ENCODE results near the gene ZDHHC21.
"Not testable (repeated sequence)": the region's sequence is repeated elsewhere in the genome, so short reads cannot be mapped to it uniquely, and the experiment has no call there.

Gene ZDHHC21

DNA sequence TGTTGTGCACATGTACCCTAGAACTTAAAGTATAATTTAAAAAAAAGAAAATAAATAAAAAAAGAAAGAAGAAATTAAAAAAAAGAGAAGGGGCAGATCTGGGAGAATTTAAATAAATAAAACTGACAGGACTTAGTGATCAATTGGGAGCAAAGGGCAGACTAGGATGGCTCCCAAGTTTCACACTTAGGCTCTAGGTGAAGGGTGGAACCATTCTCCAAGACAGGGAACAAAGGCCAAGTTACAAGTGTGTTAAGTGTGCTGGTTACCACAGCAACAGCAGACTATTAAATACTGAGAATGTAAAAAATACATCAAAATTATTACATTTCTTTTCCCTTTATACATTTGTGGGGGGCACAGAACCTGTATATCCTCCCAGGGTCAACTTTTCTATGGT, 7.1 kb downstream of the ZDHHC21 start:
- Histone ChIP-seq H3K36me3 (ENCODE audit: control insufficient read depth in 2 of 2, insufficient read depth in 2 of 2, low read length in 2 of 2) (peaks cover 9 to 10% of the 10 kb centered on the region in 2 donors), H3K9me3 (ENCODE audit: control insufficient read depth in 2 of 2, low read length in 2 of 2) (no peaks in the 10 kb centered on the region), H3K4me1 (ENCODE audit: control insufficient read depth in 2 of 2, insufficient read depth in 2 of 2, low read length in 2 of 2) (peaks cover 0 to 2% of the 10 kb centered on the region in 2 donors), H3K4me3 (ENCODE audit: low read length in 2 of 2) (no peak overlapping the region), H3K27ac (ENCODE audit: low read depth in 2 of 2, low read length in 2 of 2) (no peak overlapping the region), H3K27me3 (ENCODE audit: control insufficient read depth in 2 of 2, insufficient read depth in 2 of 2, low read length in 2 of 2) (no peaks in the 10 kb centered on the region), H3K9ac (ENCODE audit: low read depth in 1 of 2, low read length in 2 of 2) (no peak overlapping the region)

DNA sequence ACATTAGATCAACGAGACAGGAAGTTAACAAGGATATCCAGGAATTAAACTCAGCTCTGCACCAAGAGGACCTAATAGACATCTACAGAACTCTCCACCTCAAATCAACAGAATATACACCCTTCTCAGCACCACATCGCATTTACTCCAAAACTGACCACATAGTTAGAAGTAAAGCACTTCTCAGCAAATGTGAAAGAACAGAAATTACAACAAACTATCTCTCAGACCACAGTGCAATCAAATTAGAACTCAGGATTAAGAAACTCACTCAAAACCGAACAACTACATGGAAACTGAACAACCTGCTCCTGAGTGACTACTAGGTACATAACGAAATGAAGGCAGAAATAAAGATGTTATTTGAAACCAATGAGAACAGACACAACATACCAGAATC, 10.6 kb downstream of the ZDHHC21 start:
- not testable (repeated sequence) for H3K9ac ChIP-seq (ENCODE audit: low read depth in 1 of 2, low read length in 2 of 2); H3K4me3 ChIP-seq (ENCODE audit: low read length in 2 of 2); H3K27ac ChIP-seq (ENCODE audit: low read depth in 2 of 2, low read length in 2 of 2); H3K4me1 ChIP-seq (ENCODE audit: control insufficient read depth in 2 of 2, insufficient read depth in 2 of 2, low read length in 2 of 2); H3K27me3 ChIP-seq (ENCODE audit: control insufficient read depth in 2 of 2, insufficient read depth in 2 of 2, low read length in 2 of 2); H3K9me3 ChIP-seq (ENCODE audit: control insufficient read depth in 2 of 2, low read length in 2 of 2)
- peaks cover 4 to 14% of the 10 kb centered on the region in 2 donors for H3K36me3 ChIP-seq (ENCODE audit: control insufficient read depth in 2 of 2, insufficient read depth in 2 of 2, low read length in 2 of 2)

DNA sequence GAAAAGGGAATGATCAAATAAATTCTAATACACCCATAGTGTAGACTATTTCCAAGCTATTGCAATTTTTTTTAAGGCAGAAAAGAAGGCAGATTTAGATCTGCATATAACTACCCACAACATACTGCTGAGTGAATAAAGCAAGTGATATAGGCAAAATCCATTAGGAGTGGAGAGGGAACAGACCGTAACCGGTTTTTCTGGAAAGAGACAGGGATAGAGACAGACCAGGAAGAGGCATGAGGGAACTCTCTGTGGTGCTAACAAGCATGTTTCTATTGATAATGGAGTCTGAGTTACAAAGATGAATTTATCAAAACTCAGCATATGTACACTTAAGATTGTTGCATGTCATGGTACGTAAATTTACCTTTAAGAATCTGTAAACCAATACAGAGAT, 14.5 kb downstream of the ZDHHC21 start:
- Histone ChIP-seq H3K4me1 (ENCODE audit: control insufficient read depth in 2 of 2, insufficient read depth in 2 of 2, low read length in 2 of 2) (no peaks in the 10 kb centered on the region), H3K9ac (ENCODE audit: low read depth in 1 of 2, low read length in 2 of 2) (no peak overlapping the region), H3K27me3 (ENCODE audit: control insufficient read depth in 2 of 2, insufficient read depth in 2 of 2, low read length in 2 of 2) (no peaks in the 10 kb centered on the region), H3K9me3 (ENCODE audit: control insufficient read depth in 2 of 2, low read length in 2 of 2) (no peaks in the 10 kb centered on the region), H3K36me3 (ENCODE audit: control insufficient read depth in 2 of 2, insufficient read depth in 2 of 2, low read length in 2 of 2) (peaks cover 4 to 9% of the 10 kb centered on the region in 2 donors), H3K27ac (ENCODE audit: low read depth in 2 of 2, low read length in 2 of 2) (no peak overlapping the region), H3K4me3 (ENCODE audit: low read length in 2 of 2) (no peak overlapping the region)

DNA sequence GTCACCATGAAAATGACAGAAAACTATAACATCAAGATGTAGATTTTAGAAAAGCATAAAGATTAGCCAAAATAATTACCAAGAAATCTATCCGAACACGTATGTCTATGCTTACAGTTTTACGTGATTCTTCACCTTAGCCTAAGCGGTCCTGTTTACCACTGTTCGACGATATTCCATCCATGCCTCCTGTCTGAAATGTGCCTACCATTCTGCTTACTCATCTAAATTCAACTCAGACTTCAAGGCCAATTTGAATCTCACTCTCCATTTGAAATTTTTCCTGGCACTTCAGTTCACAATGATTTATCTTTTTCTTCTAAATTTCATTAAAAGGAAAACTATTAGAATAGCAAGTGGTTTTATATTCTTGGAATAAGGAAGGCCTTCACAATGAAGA, 15.4 kb downstream of the ZDHHC21 start:
- Histone ChIP-seq H3K27me3 (ENCODE audit: control insufficient read depth in 2 of 2, insufficient read depth in 2 of 2, low read length in 2 of 2) (no peaks in the 10 kb centered on the region), H3K9ac (ENCODE audit: low read depth in 1 of 2, low read length in 2 of 2) (no peak overlapping the region), H3K9me3 (ENCODE audit: control insufficient read depth in 2 of 2, low read length in 2 of 2) (no peaks in the 10 kb centered on the region), H3K4me3 (ENCODE audit: low read length in 2 of 2) (no peak overlapping the region), H3K4me1 (ENCODE audit: control insufficient read depth in 2 of 2, insufficient read depth in 2 of 2, low read length in 2 of 2) (no peaks in the 10 kb centered on the region), H3K27ac (ENCODE audit: low read depth in 2 of 2, low read length in 2 of 2) (no peak overlapping the region), H3K36me3 (ENCODE audit: control insufficient read depth in 2 of 2, insufficient read depth in 2 of 2, low read length in 2 of 2) (peaks cover 4 to 9% of the 10 kb centered on the region in 2 donors)

DNA sequence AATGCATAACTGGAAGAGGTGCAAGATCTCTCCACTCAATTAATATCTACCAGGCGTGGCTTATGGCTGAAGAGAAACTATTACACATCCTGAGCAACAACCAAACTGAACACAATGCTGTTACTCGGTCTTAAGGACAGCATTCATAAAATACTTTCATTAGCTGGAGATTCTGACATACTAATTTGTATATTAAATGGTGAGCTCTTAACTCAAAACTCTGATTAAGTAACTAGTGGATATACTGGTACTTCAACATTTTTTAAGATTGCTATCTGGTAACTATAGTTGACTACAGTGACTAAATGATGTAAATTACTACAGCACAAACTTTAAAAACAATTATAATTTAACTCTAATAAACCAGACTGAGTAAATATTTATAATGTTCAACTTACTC, 15.8 kb downstream of the ZDHHC21 start:
- H3K4me3 ChIP-seq (ENCODE audit: low read length in 2 of 2) = no peak overlapping the region
- H3K36me3 ChIP-seq (ENCODE audit: control insufficient read depth in 2 of 2, insufficient read depth in 2 of 2, low read length in 2 of 2) = peaks cover 6 to 12% of the 10 kb centered on the region in 2 donors
- H3K9ac ChIP-seq (ENCODE audit: low read depth in 1 of 2, low read length in 2 of 2) = no peak overlapping the region
- no peaks in the 10 kb centered on the region for H3K4me1 ChIP-seq (ENCODE audit: control insufficient read depth in 2 of 2, insufficient read depth in 2 of 2, low read length in 2 of 2)
- H3K9me3 ChIP-seq (ENCODE audit: control insufficient read depth in 2 of 2, low read length in 2 of 2) = no peaks in the 10 kb centered on the region
- no peak overlapping the region for H3K27ac ChIP-seq (ENCODE audit: low read depth in 2 of 2, low read length in 2 of 2)
- no peaks in the 10 kb centered on the region for H3K27me3 ChIP-seq (ENCODE audit: control insufficient read depth in 2 of 2, insufficient read depth in 2 of 2, low read length in 2 of 2)

DNA sequence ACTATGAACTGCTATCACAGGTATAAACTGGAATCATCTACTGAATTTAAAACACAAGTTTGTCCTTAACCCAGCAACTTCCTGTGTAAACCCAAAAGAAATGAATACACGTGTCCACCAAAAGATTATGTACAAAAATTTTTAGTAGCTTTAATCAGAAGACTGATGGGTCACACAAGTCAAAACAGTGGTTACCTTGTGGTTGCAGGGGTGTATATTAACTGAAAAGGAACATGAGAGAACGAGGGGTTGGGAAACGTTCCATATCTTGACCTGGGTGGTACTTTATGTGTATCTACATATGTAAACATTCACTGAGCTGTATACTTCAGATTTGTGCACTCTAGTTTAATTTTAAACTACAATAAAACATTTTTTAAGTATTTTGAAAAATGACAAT, 18.6 kb downstream of the ZDHHC21 start:
- H3K4me1 ChIP-seq (ENCODE audit: control insufficient read depth in 2 of 2, insufficient read depth in 2 of 2, low read length in 2 of 2) = no peaks in the 10 kb centered on the region
- no peaks in the 10 kb centered on the region for H3K27me3 ChIP-seq (ENCODE audit: control insufficient read depth in 2 of 2, insufficient read depth in 2 of 2, low read length in 2 of 2)
- H3K9ac ChIP-seq (ENCODE audit: low read depth in 1 of 2, low read length in 2 of 2) = no peak overlapping the region
- H3K9me3 ChIP-seq (ENCODE audit: control insufficient read depth in 2 of 2, low read length in 2 of 2) = no peaks in the 10 kb centered on the region
- H3K27ac ChIP-seq (ENCODE audit: low read depth in 2 of 2, low read length in 2 of 2) = no peak overlapping the region
- H3K4me3 ChIP-seq (ENCODE audit: low read length in 2 of 2) = no peak overlapping the region
- peaks cover 15 to 20% of the 10 kb centered on the region in 2 donors for H3K36me3 ChIP-seq (ENCODE audit: control insufficient read depth in 2 of 2, insufficient read depth in 2 of 2, low read length in 2 of 2)

DNA sequence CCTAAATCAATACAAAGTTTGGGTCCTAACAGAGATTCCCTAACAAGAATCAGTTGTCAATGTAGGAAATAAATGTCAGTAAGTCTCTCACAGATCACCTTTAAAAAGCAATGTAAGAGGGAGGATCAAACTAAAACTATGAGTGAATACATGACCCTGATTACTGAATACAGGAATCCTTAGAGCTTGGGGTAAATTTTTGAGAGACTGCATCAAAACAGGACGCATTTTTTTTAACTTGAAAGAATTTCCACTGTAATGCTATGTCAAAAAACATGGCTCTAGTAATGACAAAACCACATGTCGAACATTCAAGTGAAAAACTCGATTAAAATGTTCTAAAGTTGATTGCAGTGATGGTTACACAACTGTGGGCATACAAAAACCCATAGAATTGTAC, 21.9 kb downstream of the ZDHHC21 start:
- Histone ChIP-seq H3K9ac (ENCODE audit: low read depth in 1 of 2, low read length in 2 of 2) (no peak overlapping the region), H3K36me3 (ENCODE audit: control insufficient read depth in 2 of 2, insufficient read depth in 2 of 2, low read length in 2 of 2) (peaks cover 10 to 11% of the 10 kb centered on the region in 2 donors), H3K4me1 (ENCODE audit: control insufficient read depth in 2 of 2, insufficient read depth in 2 of 2, low read length in 2 of 2) (no peaks in the 10 kb centered on the region), H3K27ac (ENCODE audit: low read depth in 2 of 2, low read length in 2 of 2) (no peak overlapping the region), H3K9me3 (ENCODE audit: control insufficient read depth in 2 of 2, low read length in 2 of 2) (no peaks in the 10 kb centered on the region), H3K27me3 (ENCODE audit: control insufficient read depth in 2 of 2, insufficient read depth in 2 of 2, low read length in 2 of 2) (no peaks in the 10 kb centered on the region), H3K4me3 (ENCODE audit: low read length in 2 of 2) (no peak overlapping the region)

DNA sequence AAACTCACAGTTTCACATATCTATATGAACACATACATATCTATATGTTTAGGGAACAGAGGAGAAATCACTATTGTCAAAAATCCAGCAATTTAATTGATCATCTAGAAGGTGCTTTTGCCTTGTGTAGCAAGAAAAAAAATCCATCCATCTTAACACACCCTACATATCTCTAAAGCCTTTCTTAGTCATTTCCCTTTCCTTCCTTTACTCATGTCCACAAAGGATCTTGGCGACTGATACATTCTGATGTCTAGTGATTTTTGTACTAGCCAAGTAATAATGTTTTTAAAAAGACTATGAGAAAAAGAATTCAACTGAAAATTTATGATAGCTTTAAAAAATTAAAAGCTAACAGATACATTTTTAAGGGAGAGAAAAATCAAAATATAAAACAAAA, 22.5 kb downstream of the ZDHHC21 start:
- Histone ChIP-seq H3K36me3 (ENCODE audit: control insufficient read depth in 2 of 2, insufficient read depth in 2 of 2, low read length in 2 of 2) (peaks cover 10 to 11% of the 10 kb centered on the region in 2 donors), H3K27me3 (ENCODE audit: control insufficient read depth in 2 of 2, insufficient read depth in 2 of 2, low read length in 2 of 2) (no peaks in the 10 kb centered on the region), H3K9ac (ENCODE audit: low read depth in 1 of 2, low read length in 2 of 2) (no peak overlapping the region), H3K9me3 (ENCODE audit: control insufficient read depth in 2 of 2, low read length in 2 of 2) (no peaks in the 10 kb centered on the region), H3K27ac (ENCODE audit: low read depth in 2 of 2, low read length in 2 of 2) (no peak overlapping the region), H3K4me1 (ENCODE audit: control insufficient read depth in 2 of 2, insufficient read depth in 2 of 2, low read length in 2 of 2) (no peaks in the 10 kb centered on the region), H3K4me3 (ENCODE audit: low read length in 2 of 2) (no peak overlapping the region)

DNA sequence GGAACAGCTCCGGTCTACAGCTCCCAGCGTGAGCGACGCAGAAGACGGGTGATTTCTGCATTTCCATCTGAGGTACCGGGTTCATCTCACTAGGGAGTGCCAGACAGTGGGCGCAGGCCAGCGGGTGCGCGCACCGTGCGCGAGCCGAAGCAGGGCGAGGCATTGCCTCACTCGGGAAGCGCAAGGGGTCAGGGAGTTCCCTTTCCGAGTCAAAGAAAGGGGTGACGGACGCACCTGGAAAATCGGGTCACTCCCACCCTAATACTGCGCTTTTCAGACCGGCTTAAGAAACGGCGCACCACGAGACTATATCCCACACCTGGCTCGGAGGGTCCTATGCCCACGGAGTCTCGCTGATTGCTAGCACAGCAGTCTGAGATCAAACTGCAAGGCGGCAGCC, 29.2 kb downstream of the ZDHHC21 start:
- H3K9me3 ChIP-seq (ENCODE audit: control insufficient read depth in 2 of 2, low read length in 2 of 2); H3K4me3 ChIP-seq (ENCODE audit: low read length in 2 of 2); H3K36me3 ChIP-seq (ENCODE audit: control insufficient read depth in 2 of 2, insufficient read depth in 2 of 2, low read length in 2 of 2); H3K9ac ChIP-seq (ENCODE audit: low read depth in 1 of 2, low read length in 2 of 2); H3K27ac ChIP-seq (ENCODE audit: low read depth in 2 of 2, low read length in 2 of 2); H3K27me3 ChIP-seq (ENCODE audit: control insufficient read depth in 2 of 2, insufficient read depth in 2 of 2, low read length in 2 of 2); H3K4me1 ChIP-seq (ENCODE audit: control insufficient read depth in 2 of 2, insufficient read depth in 2 of 2, low read length in 2 of 2): not testable (repeated sequence)

DNA sequence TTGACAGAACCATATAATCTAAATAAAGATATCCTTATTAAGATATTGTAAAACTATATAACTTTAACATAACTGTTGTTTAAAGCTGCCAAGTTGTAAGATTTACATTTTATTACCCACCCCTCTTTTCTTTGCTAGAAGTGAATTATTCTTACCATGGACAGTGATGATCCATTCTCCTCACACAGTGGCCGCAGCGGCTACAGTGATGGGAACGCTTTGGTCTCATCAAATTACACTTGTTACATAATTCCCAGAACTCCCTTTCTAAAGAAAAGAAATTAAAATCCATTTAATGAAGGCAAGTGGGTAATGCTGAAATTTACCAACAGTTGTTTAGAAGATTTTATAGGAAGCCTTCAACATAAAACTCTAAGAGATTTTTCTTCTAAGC, 31.2 kb downstream of the ZDHHC21 start:
- no peak overlapping the region for H3K27ac ChIP-seq (ENCODE audit: low read depth in 2 of 2, low read length in 2 of 2)
- no peaks in the 10 kb centered on the region for H3K4me1 ChIP-seq (ENCODE audit: control insufficient read depth in 2 of 2, insufficient read depth in 2 of 2, low read length in 2 of 2)
- H3K9ac ChIP-seq (ENCODE audit: low read depth in 1 of 2, low read length in 2 of 2) = no peak overlapping the region
- no peak overlapping the region for H3K4me3 ChIP-seq (ENCODE audit: low read length in 2 of 2)
- no peaks in the 10 kb centered on the region for H3K36me3 ChIP-seq (ENCODE audit: control insufficient read depth in 2 of 2, insufficient read depth in 2 of 2, low read length in 2 of 2)
- H3K27me3 ChIP-seq (ENCODE audit: control insufficient read depth in 2 of 2, insufficient read depth in 2 of 2, low read length in 2 of 2) = no peaks in the 10 kb centered on the region
- no peaks in the 10 kb centered on the region for H3K9me3 ChIP-seq (ENCODE audit: control insufficient read depth in 2 of 2, low read length in 2 of 2)

DNA sequence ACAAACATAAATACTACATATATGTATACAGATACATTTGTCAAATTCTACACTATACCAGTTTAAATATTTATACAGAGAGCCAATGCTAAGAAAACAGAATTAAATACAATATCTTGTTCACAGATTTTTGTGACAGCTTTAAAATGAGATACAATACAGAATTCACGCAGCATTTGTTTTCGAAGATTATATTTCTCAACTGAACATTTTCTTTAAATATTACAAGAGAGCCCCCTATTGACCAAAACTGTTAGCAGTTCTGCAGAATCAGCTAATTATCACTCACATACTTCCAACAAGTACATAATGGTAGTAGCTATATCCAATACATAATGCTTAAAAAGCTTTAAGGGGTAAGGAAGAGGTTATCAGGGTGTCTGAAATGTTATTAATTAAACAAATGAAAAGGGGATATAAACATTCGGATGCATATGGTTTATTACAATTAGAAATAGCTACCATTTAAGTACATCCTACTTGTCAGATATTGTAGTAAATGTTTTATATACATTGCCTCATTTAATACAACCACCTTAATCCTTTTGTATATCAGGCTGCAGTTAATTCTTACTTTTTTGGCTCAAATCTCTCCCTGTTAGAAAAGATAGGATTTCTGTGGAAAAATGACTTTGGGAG, 31.7 kb downstream of the ZDHHC21 start:
- Histone ChIP-seq H3K27me3 (ENCODE audit: control insufficient read depth in 2 of 2, insufficient read depth in 2 of 2, low read length in 2 of 2) (no peaks in the 10 kb centered on the region), H3K9me3 (ENCODE audit: control insufficient read depth in 2 of 2, low read length in 2 of 2) (no peaks in the 10 kb centered on the region), H3K4me3 (ENCODE audit: low read length in 2 of 2) (no peak overlapping the region), H3K36me3 (ENCODE audit: control insufficient read depth in 2 of 2, insufficient read depth in 2 of 2, low read length in 2 of 2) (no peaks in the 10 kb centered on the region), H3K4me1 (ENCODE audit: control insufficient read depth in 2 of 2, insufficient read depth in 2 of 2, low read length in 2 of 2) (no peaks in the 10 kb centered on the region), H3K9ac (ENCODE audit: low read depth in 1 of 2, low read length in 2 of 2) (no peak overlapping the region), H3K27ac (ENCODE audit: low read depth in 2 of 2, low read length in 2 of 2) (no peak overlapping the region)

Data from mucosa of rectum (tissue), 2 donors.